ENCODE results near the gene PAQR7. TPM values are rescaled to one million over a fixed set of nuclear protein-coding genes. Genes with fewer than 3 reads are reported as not detected.

Gene PAQR7
- polyA plus RNA-seq, 1 experiment: 10.7 TPM

DNA sequence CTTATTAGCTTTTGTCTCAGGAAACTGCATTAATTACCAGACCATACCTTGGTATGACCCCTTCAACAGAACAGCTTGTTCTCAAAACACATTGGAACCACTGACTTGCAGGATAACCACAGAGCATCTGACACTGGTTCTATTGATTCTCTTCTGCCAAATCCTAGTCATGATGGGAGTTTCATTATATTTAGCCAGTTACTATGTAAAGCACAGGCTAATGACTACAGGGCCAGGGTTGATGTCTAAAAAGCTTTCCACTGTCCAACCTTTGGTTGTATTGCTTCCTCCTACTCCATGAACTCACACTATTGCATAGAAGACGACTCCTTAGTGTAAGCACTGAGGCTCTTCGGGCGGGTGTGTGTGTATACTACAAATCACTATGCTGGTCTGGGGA is 27.0 kb upstream of the PAQR7 start:
- ChIA-PET CTCF (interaction anchor here (0.6 to 3.6 kb wide), 4 partner anchors 7 to 542 kb away, joined by 3 to 74 read pairs (median 11); partner anchors contain the start of gene PAFAH2), POLR2A (interaction anchor here (1.7 kb wide), 1 partner anchor 10 kb away, joined by 5 read pairs; no protein-coding TSS in a partner anchor)
- H3K9me3 ChIP-seq (ENCODE audit: control insufficient read depth, insufficient read depth, low read length): no peaks in the 10 kb centered on the region
- no peak overlapping the region for H3K27ac ChIP-seq (ENCODE audit: low read depth, low read length)
- H3K27me3 ChIP-seq (ENCODE audit: control insufficient read depth, insufficient read depth, low read length): no peaks in the 10 kb centered on the region
- H3K4me3 ChIP-seq (ENCODE audit: low read depth, low read length): no peak overlapping the region
- DNase-seq (ENCODE audit: low read depth, low spot score): no peak
- TF ChIP-seq, protein P1, sequence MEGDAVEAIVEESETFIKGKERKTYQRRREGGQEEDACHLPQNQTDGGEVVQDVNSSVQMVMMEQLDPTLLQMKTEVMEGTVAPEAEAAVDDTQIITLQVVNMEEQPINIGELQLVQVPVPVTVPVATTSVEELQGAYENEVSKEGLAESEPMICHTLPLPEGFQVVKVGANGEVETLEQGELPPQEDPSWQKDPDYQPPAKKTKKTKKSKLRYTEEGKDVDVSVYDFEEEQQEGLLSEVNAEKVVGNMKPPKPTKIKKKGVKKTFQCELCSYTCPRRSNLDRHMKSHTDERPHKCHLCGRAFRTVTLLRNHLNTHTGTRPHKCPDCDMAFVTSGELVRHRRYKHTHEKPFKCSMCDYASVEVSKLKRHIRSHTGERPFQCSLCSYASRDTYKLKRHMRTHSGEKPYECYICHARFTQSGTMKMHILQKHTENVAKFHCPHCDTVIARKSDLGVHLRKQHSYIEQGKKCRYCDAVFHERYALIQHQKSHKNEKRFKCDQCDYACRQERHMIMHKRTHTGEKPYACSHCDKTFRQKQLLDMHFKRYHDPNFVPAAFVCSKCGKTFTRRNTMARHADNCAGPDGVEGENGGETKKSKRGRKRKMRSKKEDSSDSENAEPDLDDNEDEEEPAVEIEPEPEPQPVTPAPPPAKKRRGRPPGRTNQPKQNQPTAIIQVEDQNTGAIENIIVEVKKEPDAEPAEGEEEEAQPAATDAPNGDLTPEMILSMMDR (IDR thresholded peaks at IDR 0.05; ENCODE audit: low read depth, low read length): no peak

DNA sequence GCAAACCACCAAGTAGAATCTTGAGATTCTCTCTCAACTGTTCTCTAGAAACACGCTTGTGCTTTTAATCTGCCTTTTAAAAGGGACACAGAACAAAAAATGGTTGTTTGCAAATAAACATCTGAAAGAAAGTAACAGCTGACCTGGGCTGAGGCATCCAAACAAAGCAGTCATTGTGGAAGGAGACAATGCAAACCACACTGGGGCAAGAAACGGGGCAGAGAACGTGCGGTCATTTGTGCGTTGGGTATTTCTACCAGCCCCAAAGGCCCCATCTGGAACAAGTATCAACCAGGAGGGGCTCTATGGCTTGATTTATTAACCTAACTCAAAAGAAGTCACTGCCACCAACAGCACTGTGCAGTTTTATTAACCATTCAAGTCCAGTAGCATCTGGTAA is 24.7 kb upstream of the PAQR7 start:
- TF ChIP-seq, protein P1 (IDR thresholded peaks at IDR 0.05; ENCODE audit: low read depth, low read length): no peak
- H3K27ac ChIP-seq (ENCODE audit: low read depth, low read length): no peak overlapping the region
- H3K27me3 ChIP-seq (ENCODE audit: control insufficient read depth, insufficient read depth, low read length): no peaks in the 10 kb centered on the region
- H3K9me3 ChIP-seq (ENCODE audit: control insufficient read depth, insufficient read depth, low read length): no peaks in the 10 kb centered on the region
- ChIA-PET POLR2A (no interaction called here), CTCF (interaction anchor here (1.4 kb wide), 1 partner anchor 97 kb away, joined by 3 read pairs; the partner anchor contains the start of gene PAFAH2)
- H3K4me3 ChIP-seq (ENCODE audit: low read depth, low read length): no peak overlapping the region
- DNase-seq (ENCODE audit: low read depth, low spot score): no peak

DNA sequence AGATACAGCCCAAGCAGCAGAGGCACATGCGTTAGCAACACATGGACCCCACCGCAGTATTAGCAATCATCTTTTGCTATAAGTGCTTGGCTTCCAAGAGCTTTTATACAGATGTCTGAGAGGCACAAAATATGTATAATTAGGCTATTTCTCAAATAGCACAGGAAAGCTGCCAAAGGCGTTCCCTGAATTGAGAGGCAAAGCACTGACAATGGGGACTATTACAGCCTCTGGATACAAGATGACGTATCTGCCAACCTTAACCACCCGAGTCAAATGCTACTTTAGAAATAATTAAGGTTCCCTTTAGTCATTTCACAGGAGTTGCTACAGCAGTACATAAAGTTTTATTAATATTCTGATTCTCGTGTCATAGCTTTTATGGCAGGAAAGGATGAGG is 24.3 kb upstream of the PAQR7 start:
- CTCF ChIA-PET: interaction anchor here (1.4 kb wide), 1 partner anchor 98 kb away, joined by 3 read pairs; the partner anchor contains the start of gene PAFAH2

DNA sequence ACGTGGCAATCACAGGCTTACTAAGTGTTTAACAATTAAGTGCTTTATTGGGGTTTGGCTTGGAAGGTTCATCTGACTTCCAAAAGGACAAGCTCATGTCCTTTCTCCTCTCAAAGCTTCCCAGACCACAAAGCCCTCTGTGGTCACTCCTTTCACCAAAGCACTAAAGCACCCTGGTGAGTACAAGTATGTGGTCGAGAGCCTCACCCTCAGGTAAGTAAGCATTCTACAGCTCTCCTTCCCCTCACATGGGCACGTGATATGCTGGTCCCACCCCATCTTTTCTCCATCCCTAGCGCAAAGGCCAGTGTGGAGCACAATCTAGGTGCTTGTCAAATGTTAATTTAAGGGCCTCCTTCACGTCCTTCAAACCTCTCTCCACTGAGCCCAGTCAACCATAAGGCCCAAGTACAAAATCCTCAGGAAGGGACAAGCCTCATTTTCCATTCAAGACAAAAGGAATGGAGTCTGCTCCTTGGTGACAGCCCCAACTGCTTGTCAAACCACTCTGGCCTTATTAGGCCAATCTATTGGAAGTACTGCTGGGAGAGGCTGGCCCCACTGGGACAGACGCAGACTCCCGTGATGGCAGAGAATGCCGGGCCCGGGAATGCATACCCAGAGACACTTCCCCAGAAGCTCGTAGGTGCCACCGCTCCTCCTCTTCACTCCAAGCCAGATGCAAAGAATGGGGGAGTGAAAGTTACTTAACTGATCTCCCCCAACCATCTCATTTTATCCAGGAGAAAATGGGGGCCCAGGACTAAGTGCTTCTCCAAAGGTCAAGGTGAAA is 22.9 kb upstream of the PAQR7 start:
- POLR2A ChIA-PET: no interaction called here
- CTCF ChIA-PET: interaction anchor here (0.6 kb wide), 1 partner anchor 47 kb away, joined by 3 read pairs; no protein-coding TSS in a partner anchor
- DNase-seq (ENCODE audit: low read depth, low spot score): no peak
- Histone ChIP-seq H3K9me3 (ENCODE audit: control insufficient read depth, insufficient read depth, low read length) (no peaks in the 10 kb centered on the region), H3K4me3 (ENCODE audit: low read depth, low read length) (no peak overlapping the region), H3K27ac (ENCODE audit: low read depth, low read length) (no peak overlapping the region), H3K27me3 (ENCODE audit: control insufficient read depth, insufficient read depth, low read length) (no peaks in the 10 kb centered on the region)
- TF ChIP-seq, protein P1 (IDR thresholded peaks at IDR 0.05; ENCODE audit: low read depth, low read length): no peak

More for the DNA sequence above, 24.3 kb upstream of the PAQR7 start:
- Histone ChIP-seq H3K4me3 (ENCODE audit: low read depth, low read length) (no peak overlapping the region), H3K9me3 (ENCODE audit: control insufficient read depth, insufficient read depth, low read length) (no peaks in the 10 kb centered on the region), H3K27me3 (ENCODE audit: control insufficient read depth, insufficient read depth, low read length) (no peaks in the 10 kb centered on the region), H3K27ac (ENCODE audit: low read depth, low read length) (no peak overlapping the region)
- no peak for DNase-seq (ENCODE audit: low read depth, low spot score)
- TF ChIP-seq, protein P1 (IDR thresholded peaks at IDR 0.05; ENCODE audit: low read depth, low read length): no peak
- POLR2A ChIA-PET: no interaction called here

DNA sequence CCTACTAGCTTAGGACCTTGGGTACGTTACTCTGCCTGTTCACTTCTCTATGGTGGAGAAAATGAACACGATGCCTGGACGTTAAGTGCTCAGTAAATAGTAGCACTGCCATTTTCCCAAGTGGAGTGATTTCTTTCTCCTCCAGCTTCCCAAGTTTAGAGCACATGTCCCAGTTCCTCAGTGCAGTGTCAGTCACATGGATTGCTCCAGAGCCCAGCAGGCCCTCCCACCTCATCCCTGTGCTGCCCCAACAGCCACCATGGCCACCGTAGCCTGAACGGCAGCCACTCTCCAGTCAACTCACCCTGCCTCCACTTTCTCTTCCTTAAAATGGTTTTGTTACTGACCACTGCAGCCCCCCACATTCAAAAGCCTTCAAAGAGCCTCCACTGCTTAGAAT is 22.2 kb upstream of the PAQR7 start:
- ChIA-PET CTCF (interaction anchor here (2.7 to 6.0 kb wide), 2 partner anchors 101 to 137 kb away, joined by 25 to 214 read pairs; partner anchors contain the start of gene PAFAH2), POLR2A (no interaction called here)
- H3K4me3 ChIP-seq (ENCODE audit: low read depth, low read length): no peak overlapping the region
- H3K27ac ChIP-seq (ENCODE audit: low read depth, low read length): no peak overlapping the region
- no peaks in the 10 kb centered on the region for H3K27me3 ChIP-seq (ENCODE audit: control insufficient read depth, insufficient read depth, low read length)
- TF ChIP-seq, protein P1 (IDR thresholded peaks at IDR 0.05; ENCODE audit: low read depth, low read length): no peak
- DNase-seq (ENCODE audit: low read depth, low spot score): no peak
- H3K9me3 ChIP-seq (ENCODE audit: control insufficient read depth, insufficient read depth, low read length): no peaks in the 10 kb centered on the region

All from AG04450 (cell line).